ENCODE measurements around the gene CLEC2A. TPM values are rescaled to one million over a fixed set of nuclear protein-coding genes. Genes with fewer than 3 reads are reported as not detected.

CLEC2A gene
- total RNA-seq, 1 experiment from 2014 or later, result not detected

GRCh38 chr12:9944391-9944790 lies 12.2 kb upstream of the CLEC2A start:
- no peak for DNase-seq
- no peaks in the 10 kb centered on the region for H3K9me3 ChIP-seq
- H3K27me3 ChIP-seq, result peaks cover 15% of the 10 kb centered on the region; the same call in 1 of the 2 replicates
- H3K4me3 ChIP-seq, result no peak overlapping the region
- no peaks in the 10 kb centered on the region for H3K36me3 ChIP-seq

GRCh38 chr12:9943240-9943639 lies 11.1 kb upstream of the CLEC2A start:
- Histone ChIP-seq H3K4me3 (peak overlapping the region; percentile 19; the same call in 1 of the 2 replicates), H3K27me3 (peaks cover 15% of the 10 kb centered on the region; the same call in 1 of the 2 replicates), H3K36me3 (no peaks in the 10 kb centered on the region), H3K9me3 (no peaks in the 10 kb centered on the region)
- DNase-seq, result peak; percentile 18

GRCh38 chr12:9941838-9942237 lies 9.7 kb upstream of the CLEC2A start:
- Histone ChIP-seq H3K4me3 (no peak overlapping the region), H3K36me3 (no peaks in the 10 kb centered on the region), H3K9me3 (no peaks in the 10 kb centered on the region), H3K27me3 (peaks cover 15% of the 10 kb centered on the region; the same call in 1 of the 2 replicates)
- DNase-seq, result no peak

- Histone ChIP-seq H3K4me3 (no peak overlapping the region), H3K9me3 (no peaks in the 10 kb centered on the region), H3K36me3 (no peaks in the 10 kb centered on the region), H3K27me3 (peaks cover 15% of the 10 kb centered on the region; the same call in 1 of the 2 replicates)
- DNase-seq, result no peak
Observed at GRCh38 chr12:9940375-9940774, 8.2 kb upstream of the CLEC2A start.

GRCh38 chr12:9936591-9936990 lies 4.4 kb upstream of the CLEC2A start:
- DNase-seq, result no peak
- Histone ChIP-seq H3K9me3 (no peaks in the 10 kb centered on the region), H3K4me3 (no peak overlapping the region), H3K36me3 (no peaks in the 10 kb centered on the region), H3K27me3 (peaks cover 2% of the 10 kb centered on the region; the same call in 1 of the 2 replicates)

GRCh38 chr12:9935026-9935425 lies 2.9 kb upstream of the CLEC2A start:
- Histone ChIP-seq H3K4me3 (no peak overlapping the region), H3K36me3 (no peaks in the 10 kb centered on the region), H3K27me3 (no peaks in the 10 kb centered on the region), H3K9me3 (no peaks in the 10 kb centered on the region)
- DNase-seq, result no peak

- Histone ChIP-seq H3K4me3 (no peak overlapping the region), H3K36me3 (no peaks in the 10 kb centered on the region), H3K9me3 (no peaks in the 10 kb centered on the region), H3K27me3 (no peaks in the 10 kb centered on the region)
- no peak for DNase-seq
Observed at GRCh38 chr12:9933958-9934357, 1.8 kb upstream of the CLEC2A start.

GRCh38 chr12:9931245-9931644 lies 925 bp downstream of the CLEC2A start:
- H3K9me3 ChIP-seq, result no peaks in the 10 kb centered on the region
- no peak for DNase-seq
- no peaks in the 10 kb centered on the region for H3K27me3 ChIP-seq
- H3K4me3 ChIP-seq, result no peak overlapping the region
- no peaks in the 10 kb centered on the region for H3K36me3 ChIP-seq

- H3K36me3 ChIP-seq, result no peaks in the 10 kb centered on the region
- no peaks in the 10 kb centered on the region for H3K27me3 ChIP-seq
- no peaks in the 10 kb centered on the region for H3K9me3 ChIP-seq
- DNase-seq, result no peak
- H3K4me3 ChIP-seq, result no peak overlapping the region
Observed at GRCh38 chr12:9928607-9929006, 3.6 kb downstream of the CLEC2A start.

GRCh38 chr12:9926876-9927275 lies 5.3 kb downstream of the CLEC2A start:
- no peaks in the 10 kb centered on the region for H3K36me3 ChIP-seq
- DNase-seq, result no peak
- no peaks in the 10 kb centered on the region for H3K27me3 ChIP-seq
- H3K4me3 ChIP-seq, result no peak overlapping the region
- H3K9me3 ChIP-seq, result no peaks in the 10 kb centered on the region

GRCh38 chr12:9925705-9926393 lies 6.3 kb downstream of the CLEC2A start:
- H3K9me3 ChIP-seq, result no peaks in the 10 kb centered on the region
- H3K27me3 ChIP-seq, result no peaks in the 10 kb centered on the region
- H3K36me3 ChIP-seq, result no peaks in the 10 kb centered on the region
- DNase-seq, result peak; percentile 24
- no peak overlapping the region for H3K4me3 ChIP-seq

GRCh38 chr12:9922429-9922828 lies 9.7 kb downstream of the CLEC2A start:
- Histone ChIP-seq H3K4me3 (no peak overlapping the region), H3K36me3 (no peaks in the 10 kb centered on the region), H3K27me3 (no peaks in the 10 kb centered on the region), H3K9me3 (no peaks in the 10 kb centered on the region)
- DNase-seq, result no peak

GRCh38 chr12:9920451-9920850 lies 11.7 kb downstream of the CLEC2A start:
- H3K36me3 ChIP-seq, result no peaks in the 10 kb centered on the region
- no peak overlapping the region for H3K4me3 ChIP-seq
- no peaks in the 10 kb centered on the region for H3K9me3 ChIP-seq
- H3K27me3 ChIP-seq, result no peaks in the 10 kb centered on the region
- DNase-seq, result no peak

- H3K27me3 ChIP-seq, result no peaks in the 10 kb centered on the region
- no peak for DNase-seq
Observed at GRCh38 chr12:9919443-9919842, 12.7 kb downstream of the CLEC2A start.

GRCh38 chr12:9911708-9912107 lies 20.5 kb downstream of the CLEC2A start:
- DNase-seq, result no peak
- peaks cover 11% of the 10 kb centered on the region for H3K9me3 ChIP-seq
- H3K4me3 ChIP-seq, result no peak overlapping the region
- no peaks in the 10 kb centered on the region for H3K27me3 ChIP-seq
- no peaks in the 10 kb centered on the region for H3K36me3 ChIP-seq

More at GRCh38 chr12:9919443-9919842, 12.7 kb downstream of the CLEC2A start:
- Histone ChIP-seq H3K36me3 (no peaks in the 10 kb centered on the region), H3K4me3 (no peak overlapping the region), H3K9me3 (no peaks in the 10 kb centered on the region)

- H3K36me3 ChIP-seq, result no peaks in the 10 kb centered on the region
- no peak for DNase-seq
- peaks cover 11% of the 10 kb centered on the region for H3K9me3 ChIP-seq
- no peaks in the 10 kb centered on the region for H3K27me3 ChIP-seq
- no peak overlapping the region for H3K4me3 ChIP-seq
Observed at GRCh38 chr12:9910716-9911421, 21.3 kb downstream of the CLEC2A start.

- no peak for DNase-seq
- H3K9me3 ChIP-seq, result peaks cover 11% of the 10 kb centered on the region
- no peaks in the 10 kb centered on the region for H3K27me3 ChIP-seq
- H3K4me3 ChIP-seq, result no peak overlapping the region
- H3K36me3 ChIP-seq, result no peaks in the 10 kb centered on the region
Observed at GRCh38 chr12:9909724-9910123, 22.4 kb downstream of the CLEC2A start.

- no peaks in the 10 kb centered on the region for H3K27me3 ChIP-seq
- DNase-seq, result no peak
- H3K36me3 ChIP-seq, result no peaks in the 10 kb centered on the region
- no peak overlapping the region for H3K4me3 ChIP-seq
- peaks cover 11% of the 10 kb centered on the region for H3K9me3 ChIP-seq
Observed at GRCh38 chr12:9908350-9908749, 23.8 kb downstream of the CLEC2A start.
